Right lobe of liver (tissue), 4 donors: ENCODE measurements around the gene GIT2.

Experiments used
- CTCF ChIP-seq, 4 donors: fragments of 200-600 bp in 3 of 4; fragments of 450-650 bp in 1 of 4; IDR thresholded peaks; one replicate each; pipeline versions ENCODE4 v1.5.1 to v1.8.0; 2016 to 2022; ENCODE audit warnings: antibody characterized with exemption in 4 of 4, mild to moderate bottlenecking in 2 of 4
- POLR2A ChIP-seq: fragments of 450-650 bp; IDR thresholded peaks from one replicate; pipeline ENCODE4 v1.6.1; 2017; ENCODE audit warnings: antibody characterized with exemption, mild to moderate bottlenecking
- donor health status: DM: no; HTN: no; CAD: no.
- donor health status: DM: no; HTN: no; CAD: no.
- donor health status: DM: no; HTN: yes; CAD: no.

- TF ChIP-seq CTCF (IDR thresholded peaks at IDR 0.05) (no peak), POLR2A (no peak)
Measured at GRCh38 chr12:110007881-110008280, 11.7 kb upstream of the GIT2 start.
